Gastroesophageal sphincter (tissue), 3 donors: ENCODE results near the gene C7orf25.

Experiments used
- CTCF ChIP-seq, 4 experiments: fragments of 200-600 bp in 2 of 4; fragments of 450-650 bp in 2 of 4; sonication (generic) in 1 of 4; IDR thresholded peaks; one replicate each; pipeline ENCODE4 v1.5.1; 2017 to 2019; ENCODE audit warnings: antibody characterized with exemption in 4 of 4, mild to moderate bottlenecking in 2 of 4, moderate library complexity in 2 of 4
- POLR2A ChIP-seq, 2 donors: fragments of 450-650 bp; IDR thresholded peaks; one replicate each; pipeline ENCODE4 v1.6.1; 2017; ENCODE audit warnings: antibody characterized with exemption in 2 of 2, mild to moderate bottlenecking in 2 of 2, moderate library complexity in 1 of 2
- POLR2AphosphoS5 ChIP-seq: sonication (generic); formaldehyde crosslinking; IDR thresholded peaks from one replicate; pipeline ENCODE4 v1.6.1; 2017; ENCODE audit warnings: antibody characterized with exemption

DNA sequence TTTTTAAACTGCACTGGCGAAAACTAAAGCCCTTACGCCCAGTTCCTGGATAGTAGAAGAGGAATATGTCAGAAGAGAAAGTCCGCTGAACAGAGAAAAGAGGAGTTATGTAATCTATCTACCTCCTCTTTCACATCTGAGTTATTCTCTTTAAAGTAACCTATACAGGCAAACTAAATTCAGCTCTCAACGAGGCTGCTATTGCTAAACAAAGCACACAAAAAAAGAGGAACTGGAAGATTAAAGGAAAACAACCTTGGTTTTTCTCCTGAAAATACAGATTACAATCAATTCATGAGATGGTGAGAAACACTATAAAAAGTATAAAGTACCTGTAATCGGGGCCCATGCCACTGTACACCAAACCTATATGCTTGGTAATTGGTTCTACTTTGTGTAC lies 14.3 kb upstream of the C7orf25 start:
- TF ChIP-seq CTCF (IDR thresholded peaks at IDR 0.05) (no peak), POLR2A (IDR thresholded peaks at IDR 0.05) (no peak), POLR2AphosphoS5 (no peak)
